Smooth muscle cell (in vitro differentiated cells): ENCODE data around the gene TRIM31. TPM values are rescaled to one million over a fixed set of nuclear protein-coding genes. Genes with fewer than 3 reads are reported as not detected.

Source experiments
- DNase-seq: peaks from one replicate; lab custom pipeline; 2025; ENCODE audit not compliant: unreplicated experiment; lab: John Stamatoyannopoulos, UW
- H2AFZ ChIP-seq: fragments of 200-600 bp; sonication (generic); 2 replicates; pipeline ENCODE4 v1.6.0; 2016; ENCODE audit warnings: antibody characterized with exemption, low read depth, mild to moderate bottlenecking
- H3F3A ChIP-seq: fragments of 200-600 bp; sonication (generic); 2 replicates; pipeline ENCODE4 v1.6.0; 2017; ENCODE audit warnings: antibody characterized with exemption, low read depth
- H3K27ac ChIP-seq: fragments of 200-600 bp; sonication (generic); 2 replicates; pipeline ENCODE4 v1.5.1; 2016; ENCODE audit warnings: low read depth, mild to moderate bottlenecking
- H3K27me3 ChIP-seq: fragments of 200-600 bp; sonication (generic); 2 replicates; pipeline ENCODE4 v1.6.1; 2016; ENCODE audit warnings: low read depth, mild to moderate bottlenecking
- H3K36me3 ChIP-seq: fragments of 200-600 bp; sonication (generic); 2 replicates; pipeline ENCODE4 v1.5.1; 2016; ENCODE audit warnings: low read depth
- H3K4me1 ChIP-seq: fragments of 200-600 bp; sonication (generic); 2 replicates; pipeline ENCODE4 v1.5.1; 2016; ENCODE audit warnings: low read depth
- H3K4me2 ChIP-seq: fragments of 200-600 bp; sonication (generic); 2 replicates; pipeline ENCODE4 v1.6.0; 2016; ENCODE audit warnings: mild to moderate bottlenecking
- H3K4me3 ChIP-seq: fragments of 200-600 bp; sonication (generic); 2 replicates; pipeline ENCODE4 v1.5.1; 2016; ENCODE audit warnings: mild to moderate bottlenecking
- H3K79me2 ChIP-seq: fragments of 200-600 bp; sonication (generic); 2 replicates; pipeline ENCODE4 v1.6.0; 2016; ENCODE audit warnings: low read depth, mild to moderate bottlenecking
- H3K9ac ChIP-seq: fragments of 200-600 bp; sonication (generic); 2 replicates; pipeline ENCODE4 v1.6.0; 2016; ENCODE audit warnings: low read depth
- H3K9me3 ChIP-seq: fragments of 200-600 bp; sonication (generic); replicated peaks from 2 replicates; pipeline ENCODE4 v1.5.1; 2016; ENCODE audit warnings: low read depth
- H4K20me1 ChIP-seq: fragments of 200-600 bp; sonication (generic); 2 replicates; pipeline ENCODE4 v1.6.0; 2016; ENCODE audit warnings: low read depth
- WGBS: methylation state at CpG from one replicate; pipeline ENCODE4 v1.1.7; 2016; ENCODE audit warnings: low lambda C conversion rate; 5-methylcytosine and 5-hydroxymethylcytosine counted together
- polyA plus RNA-seq: library from polyadenylated mRNA; unstranded; fragments of >200 nt; fragmentation: Nextera tagmentation; extraction: Ambion mirVana; gene quantifications from 2 replicates; pipeline ENCODE4 v1.2.1, GENCODE V29; 2016
- small RNA-seq: library from RNA; depleted of rRNA; stranded (forward); fragments of <200 nt; gene quantifications from one replicate; pipeline ENCODE3, GENCODE V24; 2014
- total RNA-seq: library from RNA; depleted of rRNA; stranded (reverse); fragments of >200 nt; gene quantifications from 2 replicates; pipeline ENCODE4 v1.2.3, GENCODE V29; 2014
- TF ChIP-seq, protein P1 (sequence below): fragments of 200-600 bp; sonication (generic); IDR thresholded peaks from 2 replicates; pipeline ENCODE4 v1.5.1; 2017; ENCODE audit warnings: borderline replicate concordance, mild to moderate bottlenecking, antibody characterized with exemption; ENCODE audit not compliant: insufficient read depth, poor library complexity, severe bottlenecking

The TRIM31 gene
- total and polyA plus RNA-seq, 2 experiments from 2014 or later = 0.18 TPM; not detected in 1

- Histone ChIP-seq H3K4me1 (no peaks in the 10 kb centered on the region), H3K9me3 (no peaks in the 10 kb centered on the region), H2AFZ (no peak overlapping the region), H3K4me2 (no peak overlapping the region), H3F3A (no peaks in the 10 kb centered on the region), H3K9ac (no peak overlapping the region), H3K4me3 (no peak overlapping the region), H3K36me3 (no peaks in the 10 kb centered on the region), H3K27me3 (no peaks in the 10 kb centered on the region), H3K27ac (no peak overlapping the region), H3K79me2 (no peaks in the 10 kb centered on the region), H4K20me1 (no peaks in the 10 kb centered on the region)
- WGBS = 93% methylated on average over 3 of the region's 3 CpGs
- TF ChIP-seq, protein P1, sequence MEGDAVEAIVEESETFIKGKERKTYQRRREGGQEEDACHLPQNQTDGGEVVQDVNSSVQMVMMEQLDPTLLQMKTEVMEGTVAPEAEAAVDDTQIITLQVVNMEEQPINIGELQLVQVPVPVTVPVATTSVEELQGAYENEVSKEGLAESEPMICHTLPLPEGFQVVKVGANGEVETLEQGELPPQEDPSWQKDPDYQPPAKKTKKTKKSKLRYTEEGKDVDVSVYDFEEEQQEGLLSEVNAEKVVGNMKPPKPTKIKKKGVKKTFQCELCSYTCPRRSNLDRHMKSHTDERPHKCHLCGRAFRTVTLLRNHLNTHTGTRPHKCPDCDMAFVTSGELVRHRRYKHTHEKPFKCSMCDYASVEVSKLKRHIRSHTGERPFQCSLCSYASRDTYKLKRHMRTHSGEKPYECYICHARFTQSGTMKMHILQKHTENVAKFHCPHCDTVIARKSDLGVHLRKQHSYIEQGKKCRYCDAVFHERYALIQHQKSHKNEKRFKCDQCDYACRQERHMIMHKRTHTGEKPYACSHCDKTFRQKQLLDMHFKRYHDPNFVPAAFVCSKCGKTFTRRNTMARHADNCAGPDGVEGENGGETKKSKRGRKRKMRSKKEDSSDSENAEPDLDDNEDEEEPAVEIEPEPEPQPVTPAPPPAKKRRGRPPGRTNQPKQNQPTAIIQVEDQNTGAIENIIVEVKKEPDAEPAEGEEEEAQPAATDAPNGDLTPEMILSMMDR = no peak
- no peak for DNase-seq
Measured at GRCh38 chr6:30053682-30054081, 59.2 kb downstream of the TRIM31 start.

Small RNA genes lying within 50 kb of the gene (small RNA-seq; reads per million reads assigned to genes)
- not detected for gene RF00554
- not detected for gene RF02219
- gene RF02220 = not detected

Other genes with a start within 250 kb of the TRIM31 start
- gene HLA-A, start 170.6 kb downstream of the TRIM31 start, total RNA-seq = 287 and 310 TPM in 2 replicates
- gene HLA-A, start 170.6 kb downstream of the TRIM31 start, polyA plus RNA-seq = 489 and 558 TPM in 2 replicates
- gene POLR1H, start 51.8 kb downstream of the TRIM31 start, total RNA-seq = 17.3 and 21.0 TPM in 2 replicates
- gene POLR1H, start 51.8 kb downstream of the TRIM31 start, polyA plus RNA-seq = 35.1 and 41.7 TPM in 2 replicates
- 48.8 and 63.4 TPM in 2 replicates for gene PPP1R11, start 45.9 kb downstream of the TRIM31 start, total RNA-seq
- gene PPP1R11, start 45.9 kb downstream of the TRIM31 start, polyA plus RNA-seq = 76.8 and 80.2 TPM in 2 replicates
- 0.18 and 0.90 TPM in 2 replicates for gene RNF39, start 37.3 kb downstream of the TRIM31 start, total RNA-seq
- 0.70 and 0.74 TPM in 2 replicates for gene RNF39, start 37.3 kb downstream of the TRIM31 start, polyA plus RNA-seq
- gene TRIM40, start 23.1 kb upstream of the TRIM31 start, total RNA-seq = not detected in 2 replicates
- not detected in 2 replicates for gene TRIM40, start 23.1 kb upstream of the TRIM31 start, polyA plus RNA-seq
- not detected in 2 replicates for gene TRIM10, start 48.1 kb upstream of the TRIM31 start, total RNA-seq
- gene TRIM10, start 48.1 kb upstream of the TRIM31 start, polyA plus RNA-seq = not detected in 2 replicates
- gene TRIM15, start 50.5 kb upstream of the TRIM31 start, total RNA-seq = not detected in 2 replicates
- not detected in 2 replicates for gene TRIM15, start 50.5 kb upstream of the TRIM31 start, polyA plus RNA-seq
- 17.1 and 20.4 TPM in 2 replicates for gene TRIM26, start 100.3 kb upstream of the TRIM31 start, total RNA-seq
- gene TRIM26, start 100.3 kb upstream of the TRIM31 start, polyA plus RNA-seq = 21.3 and 25.5 TPM in 2 replicates
- 21.9 and 22.6 TPM in 2 replicates for gene TRIM39, start 213.8 kb upstream of the TRIM31 start, total RNA-seq
- gene TRIM39, start 213.8 kb upstream of the TRIM31 start, polyA plus RNA-seq = 12.4 and 14.5 TPM in 2 replicates
- 66.3 and 67.1 TPM in 2 replicates for gene RPP21, start 232.1 kb upstream of the TRIM31 start, total RNA-seq
- gene RPP21, start 232.1 kb upstream of the TRIM31 start, polyA plus RNA-seq = 77.5 and 114 TPM in 2 replicates